IMR-90 (cell line): Measurements from ENCODE around the gene IFNLR1.

ENCODE experiments used
- CEBPB ChIP-seq: IDR thresholded peaks from 2 replicates; pipeline ENCODE4 v1.6.1; 2012; ENCODE audit warnings: low read depth, low read length, improper control_type of control experiment
- POLR2A ChIP-seq: IDR thresholded peaks from 2 replicates; pipeline ENCODE4 v1.6.1; 2012; ENCODE audit warnings: mild to moderate bottlenecking, low read depth, low read length
- RAD21 ChIP-seq: IDR thresholded peaks from 2 replicates; pipeline ENCODE4 v1.6.1; 2012; ENCODE audit warnings: low read length, improper control_type of control experiment
- TF ChIP-seq, protein P1 (sequence below): conservative IDR thresholded peaks from 2 replicates; pipeline ENCODE4 v1.5.1; 2012; ENCODE audit warnings: mild to moderate bottlenecking, low read depth, low read length, improper control_type of control experiment

DNA sequence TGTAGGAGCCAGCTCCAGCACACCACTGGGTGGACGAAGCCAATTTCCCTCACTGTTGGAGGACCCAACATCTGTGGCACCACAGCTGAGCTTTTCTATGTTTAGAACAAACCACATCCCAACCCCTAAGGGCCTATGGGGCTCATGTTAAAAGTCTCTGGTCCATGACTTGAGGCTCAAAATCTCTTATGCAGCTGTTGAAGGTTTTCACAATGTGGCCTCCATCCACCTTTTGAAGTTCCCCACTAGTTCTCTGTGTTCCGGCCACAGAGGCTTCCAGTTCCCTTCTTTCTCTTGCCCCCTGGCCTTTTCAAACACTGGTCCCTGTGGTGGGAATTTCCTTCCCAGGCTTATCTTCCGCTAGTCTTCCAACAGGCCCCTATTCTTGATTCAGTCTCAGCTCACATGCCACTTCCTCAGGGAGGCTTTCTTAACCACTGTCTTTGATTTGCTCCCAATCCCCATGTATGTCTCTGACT is 3.9 kb upstream of the IFNLR1 start:
- TF ChIP-seq RAD21 (no peak), CEBPB (no peak), POLR2A (no peak)
- TF ChIP-seq, protein P1, sequence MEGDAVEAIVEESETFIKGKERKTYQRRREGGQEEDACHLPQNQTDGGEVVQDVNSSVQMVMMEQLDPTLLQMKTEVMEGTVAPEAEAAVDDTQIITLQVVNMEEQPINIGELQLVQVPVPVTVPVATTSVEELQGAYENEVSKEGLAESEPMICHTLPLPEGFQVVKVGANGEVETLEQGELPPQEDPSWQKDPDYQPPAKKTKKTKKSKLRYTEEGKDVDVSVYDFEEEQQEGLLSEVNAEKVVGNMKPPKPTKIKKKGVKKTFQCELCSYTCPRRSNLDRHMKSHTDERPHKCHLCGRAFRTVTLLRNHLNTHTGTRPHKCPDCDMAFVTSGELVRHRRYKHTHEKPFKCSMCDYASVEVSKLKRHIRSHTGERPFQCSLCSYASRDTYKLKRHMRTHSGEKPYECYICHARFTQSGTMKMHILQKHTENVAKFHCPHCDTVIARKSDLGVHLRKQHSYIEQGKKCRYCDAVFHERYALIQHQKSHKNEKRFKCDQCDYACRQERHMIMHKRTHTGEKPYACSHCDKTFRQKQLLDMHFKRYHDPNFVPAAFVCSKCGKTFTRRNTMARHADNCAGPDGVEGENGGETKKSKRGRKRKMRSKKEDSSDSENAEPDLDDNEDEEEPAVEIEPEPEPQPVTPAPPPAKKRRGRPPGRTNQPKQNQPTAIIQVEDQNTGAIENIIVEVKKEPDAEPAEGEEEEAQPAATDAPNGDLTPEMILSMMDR: no peak
